B cell (primary cell): ENCODE results near the gene ITGB6. TPM values are rescaled to one million over a fixed set of nuclear protein-coding genes. Genes with fewer than 3 reads are reported as not detected.

Experiments
- ATAC-seq: fragments of 200-7000 bp; cut with Tn5 transposase; one replicate; pipeline ENCODE4 v1.10.0; 2021; ENCODE audit warnings: low read depth, mild to moderate bottlenecking, moderate number of reproducible peaks, moderate library complexity
- CTCF ChIA-PET: fragments of 350-600 bp; sonication (Branson Sonifier 250); formaldehyde crosslinking; loops from one replicate; lab custom pipeline; 2021; ENCODE audit warnings: antibody characterized with exemption, inconsistent platforms; lab: Charles Lee
- POLR2A ChIA-PET: fragments of 350-600 bp; sonication (Branson Sonifier 250); formaldehyde crosslinking; loops from one replicate; lab custom pipeline; 2021; ENCODE audit warnings: antibody characterized with exemption; lab: Charles Lee
- DNase-seq: peaks from one replicate; pipeline ENCODE4 v3.0.0; 2013
- H2AFZ ChIP-seq: 2 replicates; pipeline ENCODE4 v1.6.1; 2012; ENCODE audit warnings: mild to moderate bottlenecking, low read depth, low read length; ENCODE audit not compliant: insufficient read depth, poor library complexity, severe bottlenecking
- H3K27ac ChIP-seq, 2 donors: 1 replicate in 1 of 2; 2 replicates in 1 of 2; pipeline ENCODE4 v1.5.1; 2012 to 2013; ENCODE audit warnings: low read length in 2 of 2, mild to moderate bottlenecking in 2 of 2, moderate library complexity in 1 of 2
- H3K27me3 ChIP-seq, 4 experiments: fragments of 200-600 bp in 1 of 4; sonication (generic) in 1 of 4; replicated peaks in 1 of 4; 1 replicate in 2 of 4; 2 replicates in 2 of 4; pipeline versions ENCODE4 v1.6.1 to v1.7.0; 2013 to 2016; ENCODE audit warnings: low read length in 3 of 4, mild to moderate bottlenecking in 2 of 4, mixed read lengths in 1 of 4, moderate library complexity in 1 of 4; ENCODE audit not compliant: insufficient read depth in 4 of 4, control insufficient read depth in 3 of 4; ENCODE audit errors: control extremely low read depth in 1 of 4
- H3K36me3 ChIP-seq, 2 experiments: replicated peaks in 1 of 2; 1 replicate in 1 of 2; 2 replicates in 1 of 2; pipeline versions ENCODE4 v1.6.1 to v1.7.1; 2013; ENCODE audit warnings: low read length in 1 of 2; ENCODE audit not compliant: insufficient read depth in 2 of 2, control insufficient read depth in 1 of 2; ENCODE audit errors: control extremely low read depth in 1 of 2, extremely low read depth in 1 of 2
- H3K4me1 ChIP-seq, 2 donors: fragments of 200-600 bp in 1 of 2; sonication (generic) in 1 of 2; 1 replicate in 1 of 2; 2 replicates in 1 of 2; pipeline versions ENCODE4 v1.5.1 to v1.6.1; 2013 to 2017; ENCODE audit warnings: low read length in 2 of 2; ENCODE audit not compliant: control insufficient read depth in 2 of 2, insufficient read depth in 2 of 2
- H3K4me2 ChIP-seq: replicated peaks from 2 replicates; pipeline ENCODE3; 2012; ENCODE audit warnings: mild to moderate bottlenecking, low read depth, low read length; ENCODE audit not compliant: poor library complexity, severe bottlenecking
- H3K4me3 ChIP-seq, 5 experiments: fragments of 200-600 bp in 1 of 5; sonication (generic) in 1 of 5; 1 replicate in 3 of 5; 2 replicates in 2 of 5; pipeline versions ENCODE4 v1.5.1 to v1.7.0; 2011 to 2016; ENCODE audit warnings: low read length in 4 of 5, mild to moderate bottlenecking in 4 of 5, low read depth in 2 of 5, control low read depth in 1 of 5, moderate library complexity in 1 of 5; ENCODE audit not compliant: insufficient read depth in 1 of 5; ENCODE audit errors: control extremely low read depth in 1 of 5, extremely low read depth in 1 of 5
- H3K79me2 ChIP-seq: fragments of 200-600 bp; sonication (generic); one replicate; pipeline ENCODE4 v1.6.0; 2016; ENCODE audit warnings: low read length; ENCODE audit not compliant: control insufficient read depth, insufficient read depth
- H3K9ac ChIP-seq: fragments of 200-600 bp; sonication (generic); 2 replicates; pipeline ENCODE4 v1.6.1; 2017; ENCODE audit warnings: mild to moderate bottlenecking, low read length, moderate library complexity
- H3K9me3 ChIP-seq, 3 donors: one replicate each; pipeline versions ENCODE4 v1.6.1 to v1.7.1; 2013; ENCODE audit warnings: low read length in 2 of 3; ENCODE audit not compliant: control insufficient read depth in 2 of 3, insufficient read depth in 1 of 3; ENCODE audit errors: control extremely low read depth in 1 of 3
- H4K20me1 ChIP-seq: 2 replicates; pipeline ENCODE4 v1.6.0; 2012; ENCODE audit warnings: mild to moderate bottlenecking, low read length; ENCODE audit not compliant: insufficient read depth, control insufficient read depth, poor library complexity, severe bottlenecking
- H3K27ac Mint-ChIP-seq: one replicate; pipeline ENCODE4 v1.8.0; 2021; ENCODE audit warnings: mixed read lengths
- H3K27me3 Mint-ChIP-seq: one replicate; pipeline ENCODE4 v1.8.0; 2021; ENCODE audit warnings: mixed read lengths
- H3K4me1 Mint-ChIP-seq: one replicate; pipeline ENCODE4 v1.8.0; 2021; ENCODE audit warnings: mixed read lengths
- H3K4me3 Mint-ChIP-seq: one replicate; pipeline ENCODE4 v1.8.0; 2021; ENCODE audit warnings: mixed read lengths
- H3K9me3 Mint-ChIP-seq: one replicate; pipeline ENCODE4 v1.8.0; 2022; ENCODE audit warnings: mixed read lengths; ENCODE audit not compliant: insufficient read depth
- CTCF ChIP-seq: fragments of 200-600 bp; IDR thresholded peaks from one replicate; pipeline ENCODE4 v1.8.0; 2022; ENCODE audit warnings: antibody characterized with exemption, mild to moderate bottlenecking
- EZH2 ChIP-seq: IDR thresholded peaks from 2 replicates; pipeline ENCODE4 v1.6.1; 2012; ENCODE audit warnings: borderline replicate concordance, low read depth, mild to moderate bottlenecking, moderate library complexity, low read length; ENCODE audit not compliant: insufficient read depth, poor library complexity, severe bottlenecking
- WGBS: methylation state at CpG from one replicate; pipeline ENCODE4 v1.1.5; 2013; ENCODE audit warnings: missing lambda C conversion rate; ENCODE audit not compliant: insufficient coverage; 5-methylcytosine and 5-hydroxymethylcytosine counted together
- intact Hi-C: fragments of 100-400 bp; cut with micrococcal nuclease; formaldehyde crosslinking; loops from one replicate; pipeline ENCODE4 v1.10.0; 2022
- polyA plus RNA-seq: library from polyadenylated mRNA; depleted of rRNA; stranded (reverse); fragments of >200 nt; gene quantifications from 2 replicates; pipeline ENCODE4 v1.2.3, GENCODE V29; 2012
- total RNA-seq, 2 donors: library from RNA; stranded (reverse); fragments of 120-200 nt in 1 of 2; gene quantifications; 1 replicate in 1 of 2; 2 replicates in 1 of 2; pipeline versions ENCODE4 v1.2.3 to v1.2.4, GENCODE V29; 2013 to 2022

ITGB6 gene
- total and polyA plus RNA-seq, 2 donors (not counting 1 experiment from before 2014, with no cell fraction given): not detected

GRCh38 chr2:160109243-160109642, 90.8 kb downstream of the ITGB6 start:
- no peaks in the 10 kb centered on the region for H3K4me1 Mint-ChIP-seq
- no peak overlapping the region for H3K27ac Mint-ChIP-seq
- POLR2A ChIA-PET: no interaction called here

GRCh38 chr2:160108646-160109045, 91.4 kb downstream of the ITGB6 start:
- Histone ChIP-seq H3K4me3 (no peak overlapping the region), H3K79me2 (no peaks in the 10 kb centered on the region), H3K4me2 (no peak overlapping the region), H3K36me3 (no peaks in the 10 kb centered on the region), H2AFZ (no peak overlapping the region), H3K4me1 (no peaks in the 10 kb centered on the region), H3K27me3 (peaks cover 0 to 2% (median 0%) of the 10 kb centered on the region in 4 experiments), H3K9me3 (no peaks in the 10 kb centered on the region), H3K27ac (no peak overlapping the region), H3K9ac (no peak overlapping the region), H4K20me1 (no peaks in the 10 kb centered on the region)
- H3K27me3 Mint-ChIP-seq: peaks cover 34% of the 10 kb centered on the region
- ATAC-seq (no peak), DNase-seq (no peak)
- ChIA-PET CTCF (interaction anchor here (2.3 kb wide), 1 partner anchor 886 kb away, joined by 8 read pairs; no protein-coding TSS in a partner anchor), POLR2A (no interaction called here)
- no peak for TF ChIP-seq EZH2
- TF ChIP-seq CTCF: no peak
- intact Hi-C loops: no loop called here
- no peaks in the 10 kb centered on the region for H3K9me3 Mint-ChIP-seq
- no peak overlapping the region for H3K27ac Mint-ChIP-seq
- H3K4me1 Mint-ChIP-seq: no peaks in the 10 kb centered on the region
- H3K4me3 Mint-ChIP-seq: no peak overlapping the region
- no CpG with 5 or more reads among the region's 2 CpGs for WGBS

More at GRCh38 chr2:160109243-160109642, 90.8 kb downstream of the ITGB6 start:
- Histone ChIP-seq H3K4me2 (no peak overlapping the region), H3K27me3 (peaks cover 0 to 2% (median 0%) of the 10 kb centered on the region in 4 experiments), H3K9me3 (no peaks in the 10 kb centered on the region), H3K4me1 (no peaks in the 10 kb centered on the region), H3K4me3 (no peak overlapping the region), H4K20me1 (no peaks in the 10 kb centered on the region), H3K36me3 (no peaks in the 10 kb centered on the region), H3K27ac (no peak overlapping the region), H3K9ac (no peak overlapping the region), H2AFZ (no peak overlapping the region), H3K79me2 (no peaks in the 10 kb centered on the region)
- no peak overlapping the region for H3K4me3 Mint-ChIP-seq
- intact Hi-C loops: no loop called here
- no CpG with 5 or more reads among the region's 3 CpGs for WGBS
- no peaks in the 10 kb centered on the region for H3K9me3 Mint-ChIP-seq
- TF ChIP-seq CTCF (no peak), EZH2 (no peak)
- CTCF ChIA-PET: interaction anchor here (0.7 to 2.5 kb wide), 6 partner anchors 9 to 955 kb away, joined by 3 to 24 read pairs (median 6); no protein-coding TSS in a partner anchor
- DNase-seq: no peak
- peaks cover 34% of the 10 kb centered on the region for H3K27me3 Mint-ChIP-seq
- no peak for ATAC-seq
